GM18520 (cell line): ENCODE measurements around the gene CEP104.

Experiments
- ATAC-seq: cut with Tn5 transposase; IDR thresholded peaks from one replicate; pipeline ENCODE4 v1.9.1; 2021; ENCODE audit not compliant: unreplicated experiment

The CEP104 gene

GRCh38 chr1:3856923-3857790 lies at the start of gene CEP104, which contains the start of gene DFFB:
TSS of gene CEP104 (minus strand) at chr1:3857211. CDS start at chr1:3852407, 4,804 bp downstream.
TSS of gene DFFB (plus strand) at chr1:3857476. CDS start at chr1:3857604, 128 bp downstream.
- ATAC-seq, result peak; percentile 95

- no peak for ATAC-seq
These were observed 49.6 kb upstream of the CEP104 start for GRCh38 chr1:3906672-3907020.

GRCh38 chr1:3905953-3906671 lies 49.1 kb upstream of the CEP104 start:
- ATAC-seq, result no peak

GRCh38 chr1:3905266-3905952 lies 48.4 kb upstream of the CEP104 start:
- no peak for ATAC-seq

GRCh38 chr1:3904843-3905185 lies 47.8 kb upstream of the CEP104 start:
- no peak for ATAC-seq

- no peak for ATAC-seq
These were observed 47.2 kb upstream of the CEP104 start for GRCh38 chr1:3904006-3904842.

- ATAC-seq, result no peak
These were observed 46.4 kb upstream of the CEP104 start for GRCh38 chr1:3903141-3904005.

- ATAC-seq, result no peak
These were observed 45.6 kb upstream of the CEP104 start for GRCh38 chr1:3902571-3903091.

- no peak for ATAC-seq
These were observed 45.1 kb upstream of the CEP104 start for GRCh38 chr1:3902111-3902511.

- ATAC-seq, result peak; percentile 39
These were observed 44.0 kb upstream of the CEP104 start for GRCh38 chr1:3900969-3901529.

GRCh38 chr1:3900150-3900968 lies 43.3 kb upstream of the CEP104 start, which contains the start of gene C1orf174:
TSS of gene C1orf174 (minus strand) at chr1:3900272. CDS start at chr1:3900186, 86 bp downstream.
- peak; percentile 52 for ATAC-seq

GRCh38 chr1:3899754-3900149 lies 42.7 kb upstream of the CEP104 start:
- no peak for ATAC-seq

GRCh38 chr1:3898994-3899753 lies 42.2 kb upstream of the CEP104 start:
- no peak for ATAC-seq

GRCh38 chr1:3898475-3898735 lies 41.4 kb upstream of the CEP104 start:
- no peak for ATAC-seq

- ATAC-seq, result no peak
These were observed 39.5 kb upstream of the CEP104 start for GRCh38 chr1:3896396-3897000.

- no peak for ATAC-seq
These were observed 38.9 kb upstream of the CEP104 start for GRCh38 chr1:3895951-3896325.

GRCh38 chr1:3895279-3895950 lies 38.4 kb upstream of the CEP104 start:
- ATAC-seq, result no peak
